Stimulated activated CD4-positive, alpha-beta T cell treated with anti-CD3 and anti-CD28 coated beads, Interleukin-4, amount 100 ng/mL, for 48 hours (primary cell): ENCODE results near the gene WSCD2.

ENCODE experiments used
- DNase-seq, 2 donors: peaks; one replicate each; pipeline ENCODE4 v3.0.0-alpha.2; 2020; ENCODE audit warnings: low read depth in 2 of 2

WSCD2 gene

GRCh38 chr12:108107293-108107692 lies 21.8 kb upstream of the WSCD2 start:
- DNase-seq = no peak

GRCh38 chr12:108109504-108109903 lies 19.6 kb upstream of the WSCD2 start:
- DNase-seq = no peak

DNA sequence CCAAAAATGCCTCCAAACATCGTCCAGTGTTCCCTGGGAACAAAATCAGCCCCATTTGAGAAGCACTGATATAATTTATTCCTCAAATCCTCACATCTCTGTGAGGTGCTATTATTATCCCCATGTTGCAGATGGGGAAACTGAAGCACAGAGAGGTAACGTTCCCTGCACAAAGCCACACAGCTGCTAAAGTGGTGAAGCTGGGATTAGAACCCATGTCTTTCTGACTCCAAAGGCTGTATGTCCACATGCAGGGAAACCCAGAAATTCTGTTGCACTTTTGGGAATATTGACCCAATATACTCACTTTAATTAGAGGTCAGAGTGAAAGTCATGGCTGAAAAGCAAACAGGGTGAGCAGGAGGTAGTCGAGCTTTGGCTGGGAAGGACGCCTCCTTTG lies 19.1 kb upstream of the WSCD2 start:
- no peak for DNase-seq

DNA sequence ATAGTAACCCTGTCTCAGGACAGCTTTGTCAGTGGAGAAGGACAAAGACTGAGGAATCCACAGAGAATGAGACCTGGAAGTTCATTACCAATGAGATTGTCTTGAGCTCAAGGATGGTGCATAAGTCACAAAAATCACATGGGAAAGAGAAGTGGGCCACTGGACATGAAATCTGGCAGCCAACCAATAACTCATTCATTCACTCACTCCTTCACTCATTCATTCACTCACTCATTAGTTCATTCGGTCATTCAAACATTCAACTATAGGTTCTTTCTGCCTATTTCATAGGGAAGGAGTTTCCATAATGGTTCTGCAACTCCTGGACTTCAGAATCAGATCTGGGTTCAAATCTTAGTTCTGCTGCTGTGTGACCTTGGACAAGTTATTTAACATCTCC lies 18.2 kb upstream of the WSCD2 start:
- DNase-seq = no peak

DNA sequence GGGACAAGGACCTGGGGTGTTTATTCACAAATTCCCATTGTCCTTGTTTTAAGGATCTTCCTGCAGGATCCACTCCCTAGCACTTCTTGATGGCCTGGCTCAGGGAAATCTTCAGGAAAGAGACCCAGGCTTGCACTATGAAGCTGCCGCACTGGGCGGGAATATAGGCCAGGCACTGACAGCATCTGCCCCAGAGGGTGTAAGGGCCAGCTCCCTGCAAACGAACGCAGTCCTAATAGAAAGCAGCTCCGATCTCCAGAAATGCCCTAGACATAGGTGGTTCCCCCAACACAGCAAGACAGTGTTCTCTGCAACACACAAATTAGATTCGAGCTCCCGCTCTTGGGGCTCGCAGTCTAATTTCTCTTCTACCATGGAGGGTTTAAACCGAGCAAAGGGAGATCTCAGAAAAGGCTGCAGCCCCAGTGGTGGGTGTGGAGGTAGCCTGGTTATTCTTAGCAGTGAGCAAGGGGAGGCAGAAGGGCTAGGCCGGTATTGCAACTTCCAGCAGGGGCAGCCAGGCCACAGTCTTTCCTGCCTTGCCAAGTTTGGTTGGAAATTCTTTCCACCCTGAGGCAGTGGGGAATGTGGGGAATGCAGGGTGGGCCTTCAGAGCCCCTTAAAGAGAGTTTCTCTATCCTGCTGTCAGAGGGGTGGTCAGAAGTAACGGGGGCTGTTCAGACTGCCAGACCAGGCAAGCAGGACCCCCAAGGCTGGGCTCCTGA lies 16.1 kb upstream of the WSCD2 start:
- no peak for DNase-seq

GRCh38 chr12:108115123-108116121 lies 13.7 kb upstream of the WSCD2 start:
- DNase-seq = no peak

DNA sequence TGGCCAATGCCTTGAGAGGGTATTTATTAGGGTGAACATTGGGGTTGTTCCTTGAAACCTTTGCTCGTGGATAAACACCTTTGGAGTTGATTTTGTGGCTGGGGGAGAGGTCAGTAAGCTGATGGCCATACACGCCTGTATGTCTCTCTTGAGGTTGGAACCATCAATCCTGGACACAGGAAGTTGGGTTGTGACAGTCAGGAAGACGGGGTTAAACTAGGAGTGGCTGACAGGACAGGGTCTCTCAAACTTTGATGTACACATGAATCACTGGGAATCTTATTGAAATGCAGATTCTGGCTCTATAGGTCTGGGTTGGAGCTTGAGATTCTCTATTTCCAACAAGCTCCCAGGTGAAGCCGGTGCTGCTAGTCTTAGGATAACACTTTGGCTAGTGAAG lies 12.8 kb upstream of the WSCD2 start:
- DNase-seq = no peak

DNA sequence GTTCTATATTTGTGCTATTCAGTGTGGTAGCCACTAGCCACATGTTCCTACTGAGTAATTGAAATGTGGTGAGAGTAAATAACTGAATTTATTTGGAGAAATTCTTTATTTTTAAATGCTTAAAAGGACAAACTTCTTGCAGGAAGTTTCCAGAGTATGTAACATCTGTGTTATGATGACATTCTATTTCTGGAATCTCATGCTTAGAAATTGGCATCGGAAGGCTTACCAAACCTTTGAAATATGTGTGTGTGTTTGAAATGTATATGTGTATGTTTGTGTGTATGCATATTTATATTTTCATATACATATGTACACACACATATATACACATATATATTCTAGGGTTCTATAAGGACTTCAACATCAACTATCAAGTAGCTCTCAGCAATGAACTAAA lies 12.4 kb upstream of the WSCD2 start:
- DNase-seq = no peak

DNA sequence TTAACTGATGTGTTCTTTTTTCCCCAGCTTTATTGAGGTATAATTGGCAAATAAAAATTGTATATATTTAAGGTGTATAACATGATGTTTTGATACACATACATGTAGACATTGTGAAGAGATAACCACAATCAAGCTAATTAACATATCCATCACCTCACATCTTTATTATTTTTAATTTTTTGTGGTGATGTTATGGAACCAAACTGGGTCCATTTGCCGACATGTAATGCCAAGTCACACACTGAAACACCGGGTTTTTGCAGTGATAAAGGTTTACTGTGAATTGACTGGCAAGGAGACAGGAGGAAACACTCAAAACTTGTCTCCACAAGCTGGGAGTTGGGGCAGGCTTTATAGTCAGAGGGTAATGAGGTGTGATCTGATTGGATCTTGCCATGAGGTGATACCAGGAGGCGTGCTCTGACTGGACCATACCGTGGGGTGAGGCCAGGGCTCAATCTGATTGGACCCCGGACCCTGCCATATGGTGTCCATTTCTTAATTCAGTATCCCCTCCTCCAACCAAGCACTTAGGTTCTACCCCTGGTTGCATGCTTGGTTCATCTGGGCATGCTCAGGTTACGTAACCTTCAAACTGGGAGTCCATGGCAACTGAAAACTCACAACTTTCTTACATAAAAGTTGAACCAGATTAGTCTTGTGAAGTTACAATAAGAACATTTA lies 11.8 kb upstream of the WSCD2 start:
- no peak for DNase-seq

GRCh38 chr12:108117902-108118301 lies 11.2 kb upstream of the WSCD2 start:
- DNase-seq = no peak

- DNase-seq = no peak
Observed at GRCh38 chr12:108119126-108119973, 9.7 kb upstream of the WSCD2 start.

DNA sequence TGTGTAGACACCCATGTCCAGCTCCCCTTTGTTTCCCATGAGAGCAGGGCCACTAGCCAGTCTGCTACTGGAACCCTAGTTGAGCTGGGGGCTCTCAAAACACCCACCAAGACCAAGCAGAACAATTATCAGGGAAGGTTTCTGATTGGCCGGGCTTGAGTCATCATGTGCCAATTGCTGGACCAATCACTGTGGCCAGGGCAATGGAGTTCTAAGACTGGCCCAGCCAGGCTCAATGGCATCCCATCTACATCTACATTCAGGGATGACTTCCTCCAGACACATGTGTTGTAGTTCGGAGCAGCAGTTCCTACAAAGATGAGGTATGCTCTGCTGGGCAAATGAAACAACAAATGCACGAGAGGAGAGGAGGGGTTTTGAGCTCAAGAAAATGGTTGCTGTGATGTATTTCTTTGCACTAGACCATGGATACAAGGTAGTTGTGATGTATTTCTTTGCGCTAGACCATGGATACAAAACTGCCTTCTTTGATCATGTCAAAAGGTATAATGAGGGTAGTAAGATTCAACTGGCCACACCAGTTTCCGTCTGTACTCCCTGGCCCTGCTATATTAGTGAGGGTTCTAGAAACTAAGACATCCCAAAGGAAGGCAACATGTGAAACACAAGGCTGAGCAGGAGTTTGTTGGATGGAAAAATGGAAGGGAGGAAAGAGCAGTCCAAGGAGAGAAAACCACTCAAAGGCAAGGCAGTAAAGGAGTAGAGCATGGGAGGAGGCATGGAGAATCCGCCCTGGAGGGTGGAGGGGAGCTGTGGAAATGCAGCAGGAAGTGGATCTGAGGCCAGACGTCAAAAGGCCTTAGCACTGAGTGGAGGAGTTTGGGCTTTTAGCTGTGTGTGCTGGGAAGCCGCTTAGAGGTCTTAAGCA lies 8.9 kb upstream of the WSCD2 start:
- no peak for DNase-seq

GRCh38 chr12:108120863-108121165 lies 8.3 kb upstream of the WSCD2 start:
- DNase-seq = no peak

GRCh38 chr12:108121320-108121719 lies 7.8 kb upstream of the WSCD2 start:
- DNase-seq = no peak

DNA sequence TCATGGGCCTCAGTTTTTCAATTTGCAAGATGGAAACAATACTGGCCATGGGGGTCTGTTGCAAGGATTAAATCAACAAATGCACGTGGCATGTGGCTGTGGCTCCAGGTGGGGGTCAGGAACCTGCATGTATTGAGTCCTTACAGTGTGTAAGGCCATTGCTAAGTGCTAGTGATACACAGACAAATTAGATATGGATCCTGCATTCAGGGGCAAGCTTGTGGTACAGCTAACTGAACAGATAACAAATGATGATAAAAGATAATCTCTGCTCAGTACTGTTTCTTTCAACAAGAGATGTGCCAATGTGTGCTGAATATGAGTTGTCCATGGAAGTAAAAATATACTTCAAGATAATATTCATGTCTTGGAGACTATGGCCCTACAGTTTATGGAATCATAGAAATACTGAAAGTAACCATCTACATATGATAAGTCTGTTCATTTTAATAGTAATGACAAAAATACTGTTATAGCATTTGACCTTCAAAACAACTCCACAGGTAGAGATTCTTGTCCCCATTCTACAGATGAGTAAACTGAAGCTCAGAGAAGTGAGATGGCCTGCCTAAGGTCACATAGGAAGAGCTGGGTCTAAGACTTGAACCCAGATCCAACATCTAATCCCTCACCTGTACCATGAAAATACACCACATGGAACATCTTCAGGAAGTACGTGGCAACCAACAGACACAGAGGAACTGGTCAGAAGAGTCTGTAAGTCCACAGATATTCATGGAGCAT lies 7.2 kb upstream of the WSCD2 start:
- no peak for DNase-seq

DNA sequence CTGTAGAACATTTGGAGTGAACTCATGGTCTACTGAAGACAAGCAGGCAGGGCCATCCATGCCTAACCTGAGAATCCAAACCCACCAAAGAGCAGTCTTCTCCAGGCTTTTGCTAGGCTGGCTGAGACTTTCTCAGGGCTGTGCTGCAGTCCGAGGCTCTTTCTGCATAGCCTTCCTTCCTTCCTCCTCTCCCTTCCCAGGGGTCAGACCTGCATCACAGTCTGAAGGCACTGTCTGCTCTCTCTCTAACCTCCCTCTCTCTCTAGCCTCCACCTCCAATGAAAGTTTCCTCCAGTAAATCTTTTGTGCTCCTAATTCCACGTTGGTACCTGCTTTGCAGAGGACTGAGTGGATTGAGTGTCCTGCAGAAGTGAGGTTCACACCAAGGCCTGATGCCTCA lies 6.4 kb upstream of the WSCD2 start:
- DNase-seq = no peak

GRCh38 chr12:108123402-108123801 lies 5.7 kb upstream of the WSCD2 start:
- DNase-seq = no peak

GRCh38 chr12:108125073-108125472 lies 4.0 kb upstream of the WSCD2 start:
- DNase-seq = no peak

- DNase-seq = no peak
Observed at GRCh38 chr12:108126212-108126611, 2.9 kb upstream of the WSCD2 start.

DNA sequence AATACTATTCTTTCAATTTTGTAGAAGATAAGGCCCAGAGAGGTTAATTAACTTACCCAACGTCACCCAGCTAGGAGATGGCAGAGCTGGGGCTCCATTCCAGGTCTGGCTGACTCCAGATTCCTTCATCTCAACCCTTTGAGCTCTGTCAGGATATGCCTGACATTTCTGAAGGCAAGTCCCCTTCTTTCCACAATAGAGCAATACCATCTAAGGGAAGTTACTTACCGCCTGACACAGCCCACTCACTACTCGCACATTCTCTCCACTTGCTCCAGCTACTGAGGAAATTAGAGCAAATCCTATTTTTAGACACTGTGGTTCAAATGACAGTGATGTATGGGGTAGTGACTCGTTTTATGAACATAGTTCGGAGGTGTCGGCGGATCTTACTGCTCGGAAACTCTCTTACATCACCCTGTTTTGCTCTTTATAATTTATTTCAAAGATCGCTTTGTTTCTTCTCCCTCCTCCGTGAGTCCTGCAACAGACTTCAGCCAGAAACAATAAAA lies 2.0 kb upstream of the WSCD2 start:
- no peak for DNase-seq
